MM.1S (cell line): ENCODE data around the gene ESR2.
"Not testable (repeated sequence)": the region's sequence is repeated elsewhere in the genome, so short reads cannot be mapped to it uniquely, and the experiment has no call there.

Experiments
- DNase-seq: peaks from one replicate; pipeline ENCODE4 v3.0.0-alpha.2; 2015
- H2AFZ ChIP-seq: fragments of 300-600 bp; sonication (generic); 2 replicates; pipeline ENCODE4 v1.6.0; 2016; ENCODE audit warnings: antibody characterized with exemption, low read length
- H3F3A ChIP-seq: fragments of 300-600 bp; sonication (generic); 2 replicates; pipeline ENCODE4 v1.6.1; 2016; ENCODE audit warnings: mild to moderate bottlenecking, antibody characterized with exemption, low read length, moderate library complexity, mixed read lengths; ENCODE audit not compliant: insufficient read depth
- H3K27ac ChIP-seq: fragments of 300-600 bp; sonication (generic); 2 replicates; pipeline ENCODE4 v1.5.1; 2016; ENCODE audit warnings: mild to moderate bottlenecking, low read length
- H3K27me3 ChIP-seq: fragments of 300-600 bp; sonication (generic); replicated peaks from 2 replicates; pipeline ENCODE4 v1.6.0; 2016; ENCODE audit warnings: low read length; ENCODE audit not compliant: insufficient read depth
- H3K36me3 ChIP-seq: fragments of 300-600 bp; sonication (generic); replicated peaks from 2 replicates; pipeline ENCODE4 v1.6.1; 2016; ENCODE audit warnings: mild to moderate bottlenecking, low read length, mixed read lengths; ENCODE audit not compliant: insufficient read depth
- H3K4me1 ChIP-seq: fragments of 300-600 bp; sonication (generic); 2 replicates; pipeline ENCODE4 v1.6.1; 2016; ENCODE audit warnings: low read length, mixed read lengths
- H3K4me2 ChIP-seq: fragments of 300-600 bp; sonication (generic); 2 replicates; pipeline ENCODE4 v1.6.0; 2016; ENCODE audit warnings: low read depth, low read length
- H3K4me3 ChIP-seq: fragments of 300-600 bp; sonication (generic); 2 replicates; pipeline ENCODE4 v1.5.1; 2016; ENCODE audit warnings: low read length, mixed read lengths
- H3K79me2 ChIP-seq: fragments of 300-600 bp; sonication (generic); 2 replicates; pipeline ENCODE4 v1.6.1; 2016; ENCODE audit warnings: mixed run types, low read length, mixed read lengths
- H3K9ac ChIP-seq: fragments of 300-600 bp; sonication (generic); 2 replicates; pipeline ENCODE4 v1.6.1; 2016; ENCODE audit warnings: low read length, mixed read lengths
- H3K9me2 ChIP-seq: fragments of 300-600 bp; sonication (generic); replicated peaks from 2 replicates; pipeline ENCODE4 v1.6.1; 2016; ENCODE audit warnings: mild to moderate bottlenecking, low read length, mixed read lengths; ENCODE audit not compliant: insufficient read depth
- H3K9me3 ChIP-seq: fragments of 300-600 bp; sonication (generic); replicated peaks from 2 replicates; pipeline ENCODE4 v1.6.1; 2016; ENCODE audit warnings: mild to moderate bottlenecking, low read length, mixed read lengths; ENCODE audit not compliant: insufficient read depth
- H4K20me1 ChIP-seq: fragments of 300-600 bp; sonication (generic); 2 replicates; pipeline ENCODE4 v1.6.1; 2016; ENCODE audit warnings: mild to moderate bottlenecking, low read length, moderate library complexity, mixed read lengths; ENCODE audit not compliant: insufficient read depth
- CTCF ChIP-seq: fragments of 300-600 bp; sonication (generic); IDR thresholded peaks from 2 replicates; pipeline ENCODE4 v1.5.1; 2016; ENCODE audit warnings: antibody characterized with exemption, low read length, mixed read lengths
- EZH2 ChIP-seq: fragments of 300-600 bp; sonication (generic); optimal IDR thresholded peaks from 2 replicates; pipeline ENCODE3; 2017; ENCODE audit warnings: low read depth, mild to moderate bottlenecking, antibody characterized with exemption, low read length, mixed read lengths
- EZH2phosphoT487 ChIP-seq: fragments of 300-600 bp; sonication (generic); IDR thresholded peaks from 2 replicates; pipeline ENCODE4 v1.6.1; 2018; ENCODE audit warnings: antibody characterized with exemption, low read length

Gene ESR2

GRCh38 chr14:64053694-64054669 is 240.2 kb downstream of the ESR2 start:
- no peak for DNase-seq
- no peak overlapping the region for H3K9ac ChIP-seq
- H3K4me1 ChIP-seq: no peaks in the 10 kb centered on the region
- H3K4me3 ChIP-seq: no peak overlapping the region
- H3K27me3 ChIP-seq: no peaks in the 10 kb centered on the region
- H3K9me3 ChIP-seq: no peaks in the 10 kb centered on the region
- no peaks in the 10 kb centered on the region for H4K20me1 ChIP-seq
- TF ChIP-seq EZH2phosphoT487 (no peak), EZH2 (no peak), CTCF (no peak)
- no peaks in the 10 kb centered on the region for H3K9me2 ChIP-seq
- H3K36me3 ChIP-seq: no peaks in the 10 kb centered on the region
- H2AFZ ChIP-seq: no peak overlapping the region
- H3K4me2 ChIP-seq: no peak overlapping the region
- H3K27ac ChIP-seq: no peak overlapping the region
- no peaks in the 10 kb centered on the region for H3F3A ChIP-seq
- H3K79me2 ChIP-seq: no peaks in the 10 kb centered on the region

- Histone ChIP-seq H3K27ac (no peak overlapping the region), H3K4me3 (no peak overlapping the region), H2AFZ (no peak overlapping the region), H3K4me2 (no peak overlapping the region), H3K27me3 (no peaks in the 10 kb centered on the region), H3F3A (no peaks in the 10 kb centered on the region), H3K4me1 (no peaks in the 10 kb centered on the region), H3K36me3 (no peaks in the 10 kb centered on the region), H3K9me3 (no peaks in the 10 kb centered on the region), H3K9me2 (no peaks in the 10 kb centered on the region), H4K20me1 (no peaks in the 10 kb centered on the region), H3K9ac (no peak overlapping the region), H3K79me2 (no peaks in the 10 kb centered on the region)
- DNase-seq: no peak
- TF ChIP-seq EZH2 (no peak), EZH2phosphoT487 (no peak), CTCF (no peak)
Measured at GRCh38 chr14:64049616-64050381, 244.4 kb downstream of the ESR2 start.

GRCh38 chr14:64045091-64045490 is 249.1 kb downstream of the ESR2 start:
- TF ChIP-seq EZH2 (no peak), CTCF (no peak), EZH2phosphoT487 (no peak)
- Histone ChIP-seq H3K4me3 (no peak overlapping the region), H3K4me1 (no peaks in the 10 kb centered on the region), H3K27me3 (no peaks in the 10 kb centered on the region), H4K20me1 (no peaks in the 10 kb centered on the region), H3K27ac (no peak overlapping the region), H3F3A (no peaks in the 10 kb centered on the region), H3K9ac (no peak overlapping the region), H3K9me3 (no peaks in the 10 kb centered on the region), H3K9me2 (no peaks in the 10 kb centered on the region), H2AFZ (no peak overlapping the region), H3K36me3 (no peaks in the 10 kb centered on the region), H3K79me2 (no peaks in the 10 kb centered on the region), H3K4me2 (no peak overlapping the region)
- no peak for DNase-seq

GRCh38 chr14:64043296-64043695 is 250.9 kb downstream of the ESR2 start:
- not testable (repeated sequence) for H3K27ac ChIP-seq, H2AFZ ChIP-seq, H3K79me2 ChIP-seq, DNase-seq, H3K4me1 ChIP-seq, H3K36me3 ChIP-seq, H3K9me2 ChIP-seq, H4K20me1 ChIP-seq, H3F3A ChIP-seq, H3K4me2 ChIP-seq, H3K4me3 ChIP-seq, H3K27me3 ChIP-seq, H3K9me3 ChIP-seq, H3K9ac ChIP-seq
